H1 (cell line): Measurements from ENCODE around the gene VTN. TPM values are rescaled to one million over a fixed set of nuclear protein-coding genes. Genes with fewer than 3 reads are reported as not detected.

ENCODE experiments used
- CTCF ChIA-PET: fragments of 300-600 bp; sonication (Branson Sonifier 250); formaldehyde crosslinking; loops from one replicate; lab custom pipeline; 2021; ENCODE audit not compliant: partially characterized antibody; lab: Charles Lee
- POLR2A ChIA-PET: fragments of 300-600 bp; sonication (Branson Sonifier 250); formaldehyde crosslinking; loops from one replicate; lab custom pipeline; 2021; ENCODE audit warnings: inconsistent platforms; ENCODE audit not compliant: partially characterized antibody; lab: Charles Lee
- DNase-seq, 2 experiments: peaks; one replicate each; pipeline versions ENCODE4 v3.0.0 to v3.0.0-alpha.2; 2010 to 2022; ENCODE audit warnings: low spot score in 2 of 2, low read depth in 1 of 2, mixed read lengths in 1 of 2
- FAIRE-seq: peaks from 2 replicates; lab custom pipeline; 2011; peaks lifted over from hg19 to GRCh38; lab: Jason Lieb, UNC
- H2AFZ ChIP-seq: 2 replicates; pipeline ENCODE4 v1.8.1; 2012; ENCODE audit warnings: low read length, inconsistent platforms
- H2AK5ac ChIP-seq: 2 replicates; pipeline ENCODE4 v1.6.1; 2013; ENCODE audit warnings: low read depth, low read length
- H2BK120ac ChIP-seq: replicated peaks from 2 replicates; pipeline ENCODE3; 2013; ENCODE audit warnings: low read depth, low read length, inconsistent platforms
- H2BK12ac ChIP-seq: 2 replicates; pipeline ENCODE4 v1.6.1; 2013; ENCODE audit warnings: low read depth, low read length
- H2BK15ac ChIP-seq: 2 replicates; pipeline ENCODE4 v1.6.1; 2013; ENCODE audit warnings: low read length
- H2BK20ac ChIP-seq: 2 replicates; pipeline ENCODE4 v1.6.1; 2013; ENCODE audit warnings: low read length
- H2BK5ac ChIP-seq: 2 replicates; pipeline ENCODE4 v1.6.1; 2013; ENCODE audit warnings: low read depth, low read length
- H3K14ac ChIP-seq: 2 replicates; pipeline ENCODE4 v1.6.1; 2013; ENCODE audit warnings: inconsistent platforms; ENCODE audit not compliant: insufficient read length
- H3K18ac ChIP-seq: 2 replicates; pipeline ENCODE4 v1.6.1; 2013; ENCODE audit warnings: low read length; ENCODE audit errors: extremely low read depth
- H3K23ac ChIP-seq: 2 replicates; pipeline ENCODE4 v1.6.1; 2013; ENCODE audit warnings: inconsistent platforms; ENCODE audit not compliant: insufficient read length
- H3K23me2 ChIP-seq: 2 replicates; pipeline ENCODE4 v1.6.1; 2013; ENCODE audit warnings: low read depth, low read length
- H3K27ac ChIP-seq: 2 replicates; pipeline ENCODE4 v1.6.1; 2011; ENCODE audit warnings: low read depth, low read length, inconsistent platforms
- H3K27me3 ChIP-seq, 4 experiments: replicated peaks in 1 of 4; 1 replicate in 1 of 4; 2 replicates in 3 of 4; pipeline versions ENCODE4 v1.6.1 to v1.8.1; 2011 to 2013; ENCODE audit warnings: low read length in 3 of 4, mild to moderate bottlenecking in 3 of 4, inconsistent platforms in 2 of 4, mixed read lengths in 2 of 4, moderate library complexity in 1 of 4; ENCODE audit not compliant: control insufficient read depth in 3 of 4, insufficient read depth in 3 of 4; ENCODE audit errors: extremely low read depth in 1 of 4
- H3K36me3 ChIP-seq, 4 experiments: 2 replicates each; pipeline versions ENCODE4 v1.6.1 to v1.8.1; 2011 to 2013; ENCODE audit warnings: mild to moderate bottlenecking in 4 of 4, low read length in 3 of 4, moderate library complexity in 2 of 4, control low read depth in 1 of 4, inconsistent platforms in 1 of 4; ENCODE audit not compliant: insufficient read depth in 4 of 4, control insufficient read depth in 2 of 4
- H3K4ac ChIP-seq: replicated peaks from 2 replicates; pipeline ENCODE3; 2013; ENCODE audit warnings: low read length, low read depth, mixed read lengths, inconsistent platforms; ENCODE audit not compliant: insufficient read length
- H3K4me1 ChIP-seq, 4 experiments: replicated peaks in 1 of 4; 1 replicate in 1 of 4; 2 replicates in 3 of 4; pipeline versions ENCODE4 v1.6.1 to v1.8.1; 2011 to 2013; ENCODE audit warnings: low read length in 3 of 4, inconsistent platforms in 2 of 4, mixed read lengths in 1 of 4; ENCODE audit not compliant: insufficient read depth in 4 of 4, control insufficient read depth in 3 of 4
- H3K4me2 ChIP-seq, 2 experiments: 2 replicates each; pipeline versions ENCODE4 v1.6.1 to v1.8.1; 2011 to 2013; ENCODE audit warnings: low read depth in 2 of 2, low read length in 2 of 2, control low read depth in 1 of 2, inconsistent platforms in 1 of 2, mild to moderate bottlenecking in 1 of 2; ENCODE audit not compliant: insufficient read depth in 1 of 2
- H3K4me3 ChIP-seq, 4 experiments: fragments of 200-600, 300-600 bp in 1 of 4; sonication (generic), shearing (Covaris generic), sonication (Bioruptor Twin) in 1 of 4; 2 replicates each; pipeline versions ENCODE4 v1.5.1 to v1.8.1; 2011 to 2016; ENCODE audit warnings: low read length in 4 of 4, low read depth in 3 of 4, control low read depth in 2 of 4, inconsistent platforms in 2 of 4, mild to moderate bottlenecking in 2 of 4, mixed read lengths in 1 of 4, moderate library complexity in 1 of 4; ENCODE audit not compliant: insufficient read depth in 2 of 4; ENCODE audit errors: extremely low read depth in 1 of 4
- H3K56ac ChIP-seq: replicated peaks from 2 replicates; pipeline ENCODE3; 2013; ENCODE audit warnings: low read depth, mild to moderate bottlenecking, mixed read lengths, low read length, inconsistent platforms; ENCODE audit not compliant: insufficient read length
- H3K79me1 ChIP-seq: 2 replicates; pipeline ENCODE4 v1.6.1; 2013; ENCODE audit warnings: low read depth, low read length, control low read depth
- H3K79me2 ChIP-seq, 2 experiments: 2 replicates each; pipeline versions ENCODE4 v1.6.1 to v1.8.1; 2012 to 2013; ENCODE audit warnings: low read length in 2 of 2, mild to moderate bottlenecking in 2 of 2, inconsistent platforms in 1 of 2; ENCODE audit not compliant: insufficient read depth in 2 of 2, control insufficient read depth in 1 of 2
- H3K9ac ChIP-seq, 4 experiments: replicated peaks in 1 of 4; 1 replicate in 1 of 4; 2 replicates in 3 of 4; pipeline versions ENCODE4 v1.6.1 to v1.8.1; 2011 to 2013; ENCODE audit warnings: low read depth in 3 of 4, low read length in 3 of 4, control low read depth in 2 of 4, mild to moderate bottlenecking in 2 of 4, moderate library complexity in 2 of 4, inconsistent platforms in 1 of 4; ENCODE audit errors: extremely low read depth in 1 of 4
- H3K9me3 ChIP-seq, 2 experiments: 2 replicates each; pipeline versions ENCODE4 v1.6.1 to v1.8.1; 2012 to 2013; ENCODE audit warnings: mild to moderate bottlenecking in 2 of 2, moderate library complexity in 2 of 2, control low read depth in 1 of 2, inconsistent platforms in 1 of 2, low read depth in 1 of 2, low read length in 1 of 2, mixed read lengths in 1 of 2; ENCODE audit not compliant: insufficient read depth in 2 of 2
- H4K20me1 ChIP-seq, 2 experiments: replicated peaks in 1 of 2; 2 replicates each; pipeline versions ENCODE3 to v1.8.1; 2011 to 2013; ENCODE audit warnings: inconsistent platforms in 2 of 2, low read length in 2 of 2, mild to moderate bottlenecking in 1 of 2; ENCODE audit not compliant: insufficient read depth in 2 of 2, control insufficient read depth in 1 of 2
- H4K5ac ChIP-seq: 2 replicates; pipeline ENCODE4 v1.6.1; 2013; ENCODE audit warnings: low read length, low read depth, mixed read lengths, inconsistent platforms; ENCODE audit not compliant: insufficient read length
- H4K8ac ChIP-seq: 2 replicates; pipeline ENCODE4 v1.8.0; 2013; ENCODE audit warnings: mild to moderate bottlenecking, moderate library complexity, low read length, inconsistent platforms; ENCODE audit not compliant: insufficient read depth; ENCODE audit errors: extremely low read depth
- H4K91ac ChIP-seq: replicated peaks from 2 replicates; pipeline ENCODE3; 2013; ENCODE audit warnings: low read length, mixed read lengths, inconsistent platforms; ENCODE audit not compliant: insufficient read length
- BCL11A ChIP-seq, 2 experiments: IDR thresholded peaks; one replicate each; pipeline ENCODE4 v1.6.1; 2011; ENCODE audit warnings: low read depth in 2 of 2, low read length in 2 of 2, mild to moderate bottlenecking in 2 of 2
- CHD2 ChIP-seq: IDR thresholded peaks from 2 replicates; pipeline ENCODE4 v1.6.1; 2012; ENCODE audit warnings: low read length, improper control_type of control experiment
- E2F6 ChIP-seq: IDR thresholded peaks from 2 replicates; pipeline ENCODE4 v1.6.1; 2012; ENCODE audit warnings: inconsistent platforms
- FOSL1 ChIP-seq: IDR thresholded peaks from 2 replicates; pipeline ENCODE4 v1.6.1; 2011; ENCODE audit warnings: mild to moderate bottlenecking, low read depth, low read length, moderate library complexity; ENCODE audit not compliant: insufficient read depth
- RXRA ChIP-seq: IDR thresholded peaks from 2 replicates; pipeline ENCODE4 v1.6.1; 2011; ENCODE audit warnings: low read depth, mild to moderate bottlenecking, low read length, moderate library complexity; ENCODE audit not compliant: insufficient read depth
- TCF12 ChIP-seq: IDR thresholded peaks from 2 replicates; pipeline ENCODE4 v1.6.1; 2011; ENCODE audit warnings: low read depth, mild to moderate bottlenecking, low read length
- WGBS, 2 experiments: shearing (Covaris generic) in 1 of 2; methylation state at CpG; one replicate each; pipeline versions ENCODE4 v1.1.6 to v1.1.7; 2013 to 2015; ENCODE audit warnings: low lambda C conversion rate in 2 of 2, mixed read lengths in 2 of 2, inconsistent platforms in 1 of 2, low coverage in 1 of 2, missing lambda C conversion rate in 1 of 2; ENCODE audit not compliant: insufficient replicate concordance in 2 of 2, insufficient coverage in 1 of 2, insufficient read length in 1 of 2; ENCODE audit errors: extremely low coverage in 1 of 2, missing lambda C conversion rate in 1 of 2; 5-methylcytosine and 5-hydroxymethylcytosine counted together
- polyA plus RNA-seq, 7 experiments: library from polyadenylated mRNA; depleted of rRNA in 3 of 7; stranded (reverse) in 5 of 7; unstranded in 2 of 7; fragments of >200 nt in 5 of 7; fragments of 200-250 nt in 2 of 7; gene quantifications; 1 replicate in 5 of 7; 2 replicates in 1 of 7; 4 replicates in 1 of 7; pipeline versions ENCODE4 v1.2.1 to v1.2.3, GENCODE V29; 2011 to 2013; ENCODE audit warnings: missing spikeins in 2 of 7, mixed read lengths in 2 of 7
- total RNA-seq: library from RNA; stranded (reverse); fragmentation: NEBNext Ultra II Directional; extraction: Animal tissue kit (Norgen Biotek cat#: 25700); gene quantifications from 2 replicates; pipeline ENCODE4 v1.2.1, GENCODE V29; 2021
- TF ChIP-seq, protein P1 (sequence below), 3 experiments: IDR thresholded peaks; 1 replicate in 2 of 3; 2 replicates in 1 of 3; pipeline versions ENCODE4 v1.5.1 to v1.6.1; 2011; ENCODE audit warnings: low read length in 3 of 3, mild to moderate bottlenecking in 3 of 3, inconsistent platforms in 2 of 3, low read depth in 1 of 3, moderate library complexity in 1 of 3; ENCODE audit not compliant: insufficient read depth in 1 of 3; ENCODE audit errors: control extremely low read depth in 1 of 3
- TF ChIP-seq, protein P2 (sequence below): IDR thresholded peaks from 2 replicates; pipeline ENCODE4 v1.6.1; 2012; ENCODE audit warnings: low read length, inconsistent platforms

VTN gene
- total and polyA plus RNA-seq, 2 of the 8 experiments (the other 6 are each of a cell fraction or from before 2014, with no cell fraction given): 0.18 TPM; not detected in 1

DNA sequence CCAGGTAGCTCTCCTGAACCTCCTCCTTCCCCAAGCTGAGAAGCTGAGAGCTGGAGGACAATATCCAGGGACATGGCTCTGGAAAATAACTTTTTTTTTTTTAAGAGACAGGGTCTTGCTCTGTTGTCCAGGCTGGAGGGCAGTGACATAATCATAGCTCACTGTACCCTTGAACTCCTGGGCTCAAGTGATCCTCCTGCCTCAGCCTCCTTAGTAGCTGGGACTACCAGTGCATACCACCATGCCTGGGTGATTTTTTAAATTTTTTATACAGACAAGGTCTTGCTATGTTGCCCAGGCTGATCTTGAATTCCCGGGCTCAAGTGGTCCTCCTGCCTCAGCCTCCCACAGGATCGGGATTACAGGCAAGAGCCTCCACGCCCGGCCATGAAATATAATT, 29.7 kb upstream of the VTN start:
- Histone ChIP-seq H3K4me3 (no peak overlapping the region), H3K23me2 (no peaks in the 10 kb centered on the region), H3K79me2 (no peaks in the 10 kb centered on the region; a peak in 1 of 4 replicates)
- WGBS, 2 experiments: 93% methylated on average over 4 of the region's 4 CpGs; no CpG with 5 or more reads in 1 of the 2 experiments
- no peak for FAIRE-seq
- TF ChIP-seq TCF12: no peak
- TF ChIP-seq RXRA: no peak
- TF ChIP-seq, protein P1, sequence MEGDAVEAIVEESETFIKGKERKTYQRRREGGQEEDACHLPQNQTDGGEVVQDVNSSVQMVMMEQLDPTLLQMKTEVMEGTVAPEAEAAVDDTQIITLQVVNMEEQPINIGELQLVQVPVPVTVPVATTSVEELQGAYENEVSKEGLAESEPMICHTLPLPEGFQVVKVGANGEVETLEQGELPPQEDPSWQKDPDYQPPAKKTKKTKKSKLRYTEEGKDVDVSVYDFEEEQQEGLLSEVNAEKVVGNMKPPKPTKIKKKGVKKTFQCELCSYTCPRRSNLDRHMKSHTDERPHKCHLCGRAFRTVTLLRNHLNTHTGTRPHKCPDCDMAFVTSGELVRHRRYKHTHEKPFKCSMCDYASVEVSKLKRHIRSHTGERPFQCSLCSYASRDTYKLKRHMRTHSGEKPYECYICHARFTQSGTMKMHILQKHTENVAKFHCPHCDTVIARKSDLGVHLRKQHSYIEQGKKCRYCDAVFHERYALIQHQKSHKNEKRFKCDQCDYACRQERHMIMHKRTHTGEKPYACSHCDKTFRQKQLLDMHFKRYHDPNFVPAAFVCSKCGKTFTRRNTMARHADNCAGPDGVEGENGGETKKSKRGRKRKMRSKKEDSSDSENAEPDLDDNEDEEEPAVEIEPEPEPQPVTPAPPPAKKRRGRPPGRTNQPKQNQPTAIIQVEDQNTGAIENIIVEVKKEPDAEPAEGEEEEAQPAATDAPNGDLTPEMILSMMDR (IDR thresholded peaks at IDR 0.05; ENCODE audit: control extremely low read depth in 1 of 3, insufficient read depth in 1 of 3, low read depth in 1 of 3, low read length in 3 of 3): no peak
- no peak for TF ChIP-seq BCL11A (IDR thresholded peaks at IDR 0.05; ENCODE audit: low read depth in 2 of 2, low read length in 2 of 2)
- no peak for TF ChIP-seq E2F6
- no peak for TF ChIP-seq FOSL1
- TF ChIP-seq, protein P2, sequence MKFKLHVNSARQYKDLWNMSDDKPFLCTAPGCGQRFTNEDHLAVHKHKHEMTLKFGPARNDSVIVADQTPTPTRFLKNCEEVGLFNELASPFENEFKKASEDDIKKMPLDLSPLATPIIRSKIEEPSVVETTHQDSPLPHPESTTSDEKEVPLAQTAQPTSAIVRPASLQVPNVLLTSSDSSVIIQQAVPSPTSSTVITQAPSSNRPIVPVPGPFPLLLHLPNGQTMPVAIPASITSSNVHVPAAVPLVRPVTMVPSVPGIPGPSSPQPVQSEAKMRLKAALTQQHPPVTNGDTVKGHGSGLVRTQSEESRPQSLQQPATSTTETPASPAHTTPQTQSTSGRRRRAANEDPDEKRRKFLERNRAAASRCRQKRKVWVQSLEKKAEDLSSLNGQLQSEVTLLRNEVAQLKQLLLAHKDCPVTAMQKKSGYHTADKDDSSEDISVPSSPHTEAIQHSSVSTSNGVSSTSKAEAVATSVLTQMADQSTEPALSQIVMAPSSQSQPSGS: no peak
- no peak for TF ChIP-seq CHD2
- TF ChIP-seq, all 59 proteins: peak for 0
- H3K27me3 ChIP-seq: peaks cover 0 to 26% (median 9%) of the 10 kb centered on the region in 4 experiments; a peak in 5 of 7 replicates
- H2BK15ac ChIP-seq: no peak overlapping the region
- H3K14ac ChIP-seq: no peak overlapping the region
- H4K8ac ChIP-seq: no peak overlapping the region
- no peak overlapping the region for H2BK5ac ChIP-seq
- no peak overlapping the region for H2AK5ac ChIP-seq
- POLR2A ChIA-PET: interaction anchor here (0.7 to 12.8 kb wide), 3 partner anchors 10 to 444 kb away, joined by 3 to 135 read pairs (median 5); no protein-coding TSS in a partner anchor
- CTCF ChIA-PET: interaction anchor here (0.8 to 4.5 kb wide), 5 partner anchors 17 to 151 kb away, joined by 3 to 28 read pairs (median 3); partner anchors contain the start of gene VTN
- no peak overlapping the region for H2AFZ ChIP-seq
- H4K20me1 ChIP-seq: no peaks in the 10 kb centered on the region
- H3K79me1 ChIP-seq: no peaks in the 10 kb centered on the region; the same call in 1 of the 2 replicates
- H4K91ac ChIP-seq: no peak overlapping the region
- no peak overlapping the region for H4K5ac ChIP-seq
- no peak overlapping the region for H3K4ac ChIP-seq
- no peak overlapping the region for H3K56ac ChIP-seq
- no peak overlapping the region for H3K9ac ChIP-seq
- DNase-seq: no peak
- no peaks in the 10 kb centered on the region for H3K36me3 ChIP-seq
- H2BK120ac ChIP-seq: no peak overlapping the region
- no peak overlapping the region for H3K23ac ChIP-seq
- H3K4me2 ChIP-seq: no peak overlapping the region
- peaks cover 7 to 32% (median 17%) of the 10 kb centered on the region in 4 experiments for H3K4me1 ChIP-seq
- no peaks in the 10 kb centered on the region for H3K9me3 ChIP-seq
- no peak overlapping the region for H3K27ac ChIP-seq
- no peak overlapping the region for H2BK12ac ChIP-seq
- H3K18ac ChIP-seq: no peak overlapping the region
- no peak overlapping the region for H2BK20ac ChIP-seq
